HepG2 (cell line): Measurements from ENCODE around the gene BMPER. TPM values are rescaled to one million over a fixed set of nuclear protein-coding genes. Genes with fewer than 3 reads are reported as not detected.

Experiments
- ATAC-seq: fragments of 200-7000 bp; cut with Tn5 transposase; 3 replicates; pipeline ENCODE4 v1.9.1; 2020; ENCODE audit warnings: mild to moderate bottlenecking, moderate library complexity
- BruUV-seq: library from RNA; stranded (reverse); fragments of 400-500 nt; replicated peaks from 2 replicates; lab custom pipeline; 2021; lab: Mats Ljungman, UMichigan
- CTCF ChIA-PET: fragments of 300-600 bp; formaldehyde crosslinking; extraction: SDS; loops from one replicate; lab custom pipeline; 2021; ENCODE audit warnings: low total read pairs, inconsistent platforms, low intra/inter-chr PET ratio; lab: Yijun Ruan, JAX
- POLR2A ChIA-PET: fragments of 350-600 bp; sonication (Branson Sonifier 250); formaldehyde crosslinking; loops from one replicate; lab custom pipeline; 2020; ENCODE audit warnings: antibody characterized with exemption, inconsistent platforms; lab: Yijun Ruan, JAX
- DNase-seq: peaks from one replicate; pipeline ENCODE4 v3.0.0-alpha.2; 2015; ENCODE audit warnings: low spot score
- FAIRE-seq: peaks from 3 replicates; lab custom pipeline; 2011; peaks lifted over from hg19 to GRCh38; lab: Jason Lieb, UNC
- H2AFZ ChIP-seq: one replicate; pipeline ENCODE4 v1.6.1; 2011; ENCODE audit warnings: low read length, inconsistent platforms
- H3K27ac ChIP-seq: fragments of 300-600 bp; 3 replicates; pipeline ENCODE4 v1.8.0; 2011; ENCODE audit warnings: mixed run types, mild to moderate bottlenecking, mixed read lengths, low read length, inconsistent platforms; ENCODE audit not compliant: insufficient read depth; ENCODE audit errors: extremely low read length
- H3K27me3 ChIP-seq, 2 experiments: fragments of 200-600 bp in 1 of 2; 2 replicates in 1 of 2; 3 replicates in 1 of 2; pipeline versions ENCODE4 v1.6.0 to v1.8.0; 2011; ENCODE audit warnings: low read length in 2 of 2, mild to moderate bottlenecking in 2 of 2, moderate library complexity in 2 of 2, inconsistent platforms in 1 of 2; ENCODE audit not compliant: insufficient read depth in 2 of 2, control insufficient read depth in 1 of 2
- H3K36me3 ChIP-seq, 2 experiments: fragments of 200-600 bp in 1 of 2; replicated peaks in 1 of 2; 2 replicates in 1 of 2; 3 replicates in 1 of 2; pipeline versions ENCODE4 v1.5.1 to v1.8.0; 2011; ENCODE audit warnings: low read length in 2 of 2, inconsistent platforms in 1 of 2; ENCODE audit not compliant: insufficient read depth in 2 of 2, control insufficient read depth in 1 of 2
- H3K4me1 ChIP-seq: 2 replicates; pipeline ENCODE4 v1.5.1; 2012; ENCODE audit warnings: low read length, inconsistent platforms; ENCODE audit not compliant: insufficient read depth
- H3K4me2 ChIP-seq: 2 replicates; pipeline ENCODE4 v1.6.0; 2011; ENCODE audit warnings: low read depth, low read length, inconsistent platforms
- H3K4me3 ChIP-seq, 3 experiments: fragments of 200-600 bp in 1 of 3; sonication (generic), shearing (Covaris generic) in 1 of 3; replicated peaks in 1 of 3; 2 replicates each; pipeline ENCODE4 v1.5.1; 2011 to 2016; ENCODE audit warnings: low read length in 3 of 3, inconsistent platforms in 2 of 3, low read depth in 2 of 3, mild to moderate bottlenecking in 2 of 3, control low read depth in 1 of 3, mixed read lengths in 1 of 3; ENCODE audit not compliant: insufficient read depth in 1 of 3
- H3K79me2 ChIP-seq: one replicate; pipeline ENCODE4 v1.6.1; 2011; ENCODE audit warnings: low read length, inconsistent platforms; ENCODE audit not compliant: insufficient read depth
- H3K9ac ChIP-seq: 2 replicates; pipeline ENCODE4 v1.6.0; 2011; ENCODE audit warnings: mild to moderate bottlenecking, low read depth, low read length, inconsistent platforms; ENCODE audit not compliant: insufficient read depth
- H3K9me3 ChIP-seq: 2 replicates; pipeline ENCODE4 v1.5.1; 2012; ENCODE audit warnings: mild to moderate bottlenecking, low read length
- H4K20me1 ChIP-seq: 2 replicates; pipeline ENCODE4 v1.6.0; 2011; ENCODE audit warnings: inconsistent platforms, mild to moderate bottlenecking, low read length, moderate library complexity; ENCODE audit not compliant: insufficient read depth
- CEBPG ChIP-seq: IDR thresholded peaks from 2 replicates; pipeline ENCODE4 v1.6.1; 2016
- CTCF ChIP-seq: sonication (generic); formaldehyde crosslinking; IDR thresholded peaks from 2 replicates; pipeline ENCODE4 v1.5.0; 2020; ENCODE audit warnings: mild to moderate bottlenecking, missing genetic modification reagents, moderate library complexity
- NRL ChIP-seq: sonication (generic); formaldehyde crosslinking; IDR thresholded peaks from 2 replicates; pipeline ENCODE4 v1.5.0; 2020; ENCODE audit warnings: missing genetic modification reagents, mild to moderate bottlenecking, moderate library complexity, borderline replicate concordance
- RAD21 ChIP-seq: fragments of 450-650 bp; formaldehyde crosslinking; IDR thresholded peaks from 2 replicates; pipeline ENCODE4 v1.5.0; 2020; ENCODE audit warnings: mild to moderate bottlenecking
- SMC3 ChIP-seq: IDR thresholded peaks from 2 replicates; pipeline ENCODE4 v1.6.1; 2011; ENCODE audit warnings: low read length, improper control_type of control experiment
- STAG1 ChIP-seq: sonication (generic); formaldehyde crosslinking; IDR thresholded peaks from 2 replicates; pipeline ENCODE4 v1.4.0; 2020; ENCODE audit warnings: missing genetic modification reagents
- ZNF761 ChIP-seq: sonication (generic); formaldehyde crosslinking; conservative IDR thresholded peaks from 2 replicates; pipeline ENCODE4 v1.4.0; 2020; ENCODE audit warnings: mild to moderate bottlenecking, missing genetic modification reagents
- WGBS: methylation state at CpG from one replicate; pipeline ENCODE4 v1.1.6; 2017; ENCODE audit warnings: low lambda C conversion rate; 5-methylcytosine and 5-hydroxymethylcytosine counted together
- in situ Hi-C: cut with HindIII; loops from 2 replicates; pipeline ENCODE4 v1.10.0; 2017; ENCODE audit warnings: low pct_unique_long_range_greater_than_20kb; ENCODE audit not compliant: extremely low pct_ligation_motif_present
- intact Hi-C: fragments of 100-400 bp; cut with micrococcal nuclease; formaldehyde crosslinking; loops from one replicate; pipeline ENCODE4 v1.10.0; 2022; ENCODE audit not compliant: unreplicated experiment
- polyA plus RNA-seq, 8 experiments: library from polyadenylated mRNA; depleted of rRNA in 3 of 8; stranded (reverse) in 7 of 8; unstranded in 1 of 8; fragments of >200 nt; fragmentation: Illumina TruSeq in 4 of 8; extraction: Trizol in 4 of 8; gene quantifications; 2 replicates each; pipeline versions ENCODE4 v1.2.1 to v1.2.3, GENCODE V29; 2011 to 2016; ENCODE audit warnings: low read depth in 4 of 8, missing spikeins in 1 of 8, mixed read lengths in 1 of 8; ENCODE audit not compliant: insufficient read depth in 1 of 8
- total RNA-seq, 5 experiments: library from RNA; depleted of rRNA; stranded (reverse); fragments of >200 nt; fragmentation: Illumina TruSeq; extraction: Trizol; gene quantifications; 2 replicates each; pipeline ENCODE4 v1.2.3, GENCODE V29; 2016; ENCODE audit warnings: low read depth in 1 of 5
- TF ChIP-seq, protein P1 (sequence below), 2 experiments: sonication (generic) in 1 of 2; formaldehyde crosslinking in 1 of 2; IDR thresholded peaks; 2 replicates each; pipeline versions ENCODE4 v1.4.0 to v1.6.1; 2016 to 2020; ENCODE audit warnings: borderline replicate concordance in 1 of 2, low read depth in 1 of 2, mild to moderate bottlenecking in 1 of 2, missing genetic modification reagents in 1 of 2

BMPER gene
- total and polyA plus RNA-seq, 2 of the 13 experiments (the other 11 are each of a cell fraction or from before 2014, with no cell fraction given), result not detected

DNA sequence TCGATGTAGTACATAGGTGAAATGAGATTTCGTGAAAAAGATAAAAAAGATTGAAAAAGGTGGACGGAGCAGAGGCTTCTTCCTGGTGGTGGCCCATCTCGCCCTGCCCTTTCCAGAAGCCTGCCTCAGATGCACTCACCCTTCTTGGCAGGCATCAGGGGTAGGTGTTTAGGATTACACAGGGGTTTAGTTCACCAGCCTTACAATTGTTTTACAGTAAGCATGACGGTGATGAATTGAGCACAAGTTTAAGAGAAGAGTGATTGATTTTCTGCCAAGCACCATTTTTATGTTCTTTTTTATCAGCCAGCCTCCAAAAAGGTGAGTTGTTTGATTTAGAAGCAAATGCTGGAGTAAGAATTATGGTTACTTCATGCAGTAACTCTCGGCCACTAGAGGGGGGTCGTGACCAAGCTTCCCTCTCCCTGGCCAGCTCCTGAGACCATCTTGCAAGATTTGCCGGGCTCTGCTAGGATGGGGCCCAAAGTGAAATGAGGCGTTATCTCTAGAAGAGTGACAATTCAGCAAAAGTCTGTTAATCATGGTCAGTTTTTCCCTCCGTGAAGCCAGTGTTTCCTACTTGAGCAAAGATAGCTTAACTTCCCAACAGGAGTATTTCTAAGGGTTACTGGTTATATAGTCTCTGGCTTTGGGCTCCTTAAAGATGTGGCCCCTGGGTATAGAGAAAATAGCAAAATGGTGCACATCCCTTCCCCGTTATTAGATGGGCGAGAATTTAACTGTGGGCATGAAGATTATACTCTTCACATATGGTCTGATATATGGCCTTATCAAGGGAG is 228.8 kb downstream of the BMPER start:
- Histone ChIP-seq H3K36me3 (no peaks in the 10 kb centered on the region), H3K4me3 (no peak overlapping the region), H3K9me3 (no peaks in the 10 kb centered on the region), H3K4me2 (no peak overlapping the region), H4K20me1 (no peaks in the 10 kb centered on the region), H3K27me3 (peaks cover 0 to 7% of the 10 kb centered on the region in 2 experiments; a peak in 1 of 5 replicates), H3K79me2 (no peaks in the 10 kb centered on the region), H3K27ac (no peak overlapping the region), H2AFZ (no peak overlapping the region), H3K4me1 (no peaks in the 10 kb centered on the region), H3K9ac (no peak overlapping the region)
- DNase-seq (peak; percentile 18), FAIRE-seq (peak; percentile 83), ATAC-seq (peak; percentile 84)
- BruUV-seq, result no TSS peak
- intact Hi-C loops (loop anchor here (2.0 to 10.0 kb wide), 3 partner anchors 25 to 191 kb away; no protein-coding TSS in a partner anchor), in situ Hi-C loops (no loop called here)
- WGBS, result 5% methylated on average over 11 of the region's 12 CpGs
- ChIA-PET POLR2A (no interaction called here), CTCF (interaction anchor here (1.2 to 1.5 kb wide), 2 partner anchors 31 to 463 kb away, joined by 3 to 10 read pairs; no protein-coding TSS in a partner anchor)
- no peak for TF ChIP-seq ZNF761
- TF ChIP-seq STAG1 (CRISPR knock-in tag), result peak; percentile 71
- TF ChIP-seq, protein P1, sequence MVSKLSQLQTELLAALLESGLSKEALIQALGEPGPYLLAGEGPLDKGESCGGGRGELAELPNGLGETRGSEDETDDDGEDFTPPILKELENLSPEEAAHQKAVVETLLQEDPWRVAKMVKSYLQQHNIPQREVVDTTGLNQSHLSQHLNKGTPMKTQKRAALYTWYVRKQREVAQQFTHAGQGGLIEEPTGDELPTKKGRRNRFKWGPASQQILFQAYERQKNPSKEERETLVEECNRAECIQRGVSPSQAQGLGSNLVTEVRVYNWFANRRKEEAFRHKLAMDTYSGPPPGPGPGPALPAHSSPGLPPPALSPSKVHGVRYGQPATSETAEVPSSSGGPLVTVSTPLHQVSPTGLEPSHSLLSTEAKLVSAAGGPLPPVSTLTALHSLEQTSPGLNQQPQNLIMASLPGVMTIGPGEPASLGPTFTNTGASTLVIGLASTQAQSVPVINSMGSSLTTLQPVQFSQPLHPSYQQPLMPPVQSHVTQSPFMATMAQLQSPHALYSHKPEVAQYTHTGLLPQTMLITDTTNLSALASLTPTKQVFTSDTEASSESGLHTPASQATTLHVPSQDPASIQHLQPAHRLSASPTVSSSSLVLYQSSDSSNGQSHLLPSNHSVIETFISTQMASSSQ (IDR thresholded peaks at IDR 0.05; ENCODE audit: low read depth), result no peak
- TF ChIP-seq, protein P1 (CRISPR knock-in tag; IDR thresholded peaks at IDR 0.05; ENCODE audit: borderline replicate concordance), result no peak
- peak; percentile 54; the same call in 1 of the 2 replicates for TF ChIP-seq SMC3
- 0 out of 2 replicates have a peak, but pooled peaks have one; percentile 7 for TF ChIP-seq CEBPG (CRISPR knock-in tag)
- no peak for TF ChIP-seq NRL (CRISPR knock-in tag)
- TF ChIP-seq RAD21 (CRISPR knock-in tag), result 0 out of 2 replicates have a peak, but pooled peaks have one; percentile 14
- TF ChIP-seq CTCF (CRISPR knock-in tag), result peak; percentile 79
